ENCODE measurements around the gene VAV1. TPM values are rescaled to one million over a fixed set of nuclear protein-coding genes. Genes with fewer than 3 reads are reported as not detected.
A peak's percentile ranks its signal among the peaks of the same experiment; 100 is the strongest.

VAV1 gene
- total and polyA plus RNA-seq, 10 of the 15 experiments (the other 5 are each of a cell fraction or from before 2014, with no cell fraction given): 1.6 to 76.8 (median 40.7) TPM

- ATAC-seq: peak; percentile 78
- CTCF ChIA-PET: interaction anchor here (1.0 to 2.9 kb wide), 5 partner anchors 9 to 210 kb away, joined by 3 to 14 read pairs (median 4); partner anchors contain the start of gene GPR108
- Histone ChIP-seq H3K9me3 (replicated peaks; ENCODE audit: control insufficient read depth, insufficient read depth, low read length) (no peaks in the 10 kb centered on the region), H4K20me1 (ENCODE audit: control insufficient read depth, insufficient read depth) (no peaks in the 10 kb centered on the region), H3K36me3 (ENCODE audit: control insufficient read depth in 2 of 2, insufficient read depth in 2 of 2, low read length in 1 of 2) (no peaks in the 10 kb centered on the region; a peak in 2 of 4 replicates), H3K4me2 (ENCODE audit: control insufficient read depth, insufficient read depth) (peak overlapping the region; percentile 80), H3K27ac (ENCODE audit: control insufficient read depth, insufficient read depth) (peak overlapping the region; percentile 63), H3K4me1 (ENCODE audit: control insufficient read depth, insufficient read depth, low read length) (peaks cover 17% of the 10 kb centered on the region), H3K9ac (ENCODE audit: control insufficient read depth, insufficient read depth, low read length) (0 out of 2 replicates have a peak overlapping the region, but pooled peaks have one; percentile 25), H2AFZ (ENCODE audit: control insufficient read depth, low read depth, low read length) (peak overlapping the region; percentile 59), H3K27me3 (replicated peaks in 1 of 2; ENCODE audit: control insufficient read depth in 2 of 2, insufficient read depth in 2 of 2, low read length in 1 of 2) (no peaks in the 10 kb centered on the region), H3K79me2 (ENCODE audit: control insufficient read depth, insufficient read depth, low read length) (no peaks in the 10 kb centered on the region), H3K4me3 (peak overlapping the region; percentile 18; the same call in 1 of the 2 replicates)
- POLR2A ChIA-PET: interaction anchor here (0.5 to 2.2 kb wide), 11 partner anchors 9 to 670 kb away, joined by 3 to 11 read pairs (median 4); partner anchors contain the start of genes GPR108 and VAV1
- in situ Hi-C loops (cut with MboI): no loop called here
- SMC1A ChIA-PET (ENCODE audit: uncharacterized antibody, unreplicated experiment): interaction anchor here (0.6 to 2.0 kb wide), 14 partner anchors 9 to 176 kb away, joined by 3 to 9 read pairs (median 4); partner anchors contain the start of gene GPR108
- no peak for DNase-seq (ENCODE audit: low read depth, low spot score)
- FAIRE-seq: peak; percentile 98
- WGBS (ENCODE audit: insufficient coverage, insufficient replicate concordance, low lambda C conversion rate, missing lambda C conversion rate): 3% methylated on average over 8 of the region's 8 CpGs
- BruUV-seq (replicated peaks): no TSS peak
- RAD21 ChIA-PET (ENCODE audit: unreplicated experiment): interaction anchor here (0.6 to 1.8 kb wide), 8 partner anchors 9 to 371 kb away, joined by 3 to 6 read pairs (median 4); partner anchors contain the start of gene GPR108
- intact Hi-C loops (cut with micrococcal nuclease; ENCODE audit: unreplicated experiment): no loop called here
- TF ChIP-seq NBN (IDR thresholded peaks at IDR 0.05) (no peak; the same call in 1 of the 2 replicates), YY1 (IDR thresholded peaks at IDR 0.05; ENCODE audit: low read depth, low read length) (no peak), PRDM15 (CRISPR knock-in tag; IDR thresholded peaks at IDR 0.05) (no peak), POLR2AphosphoS2 (IDR thresholded peaks at IDR 0.05; ENCODE audit: low read depth, low read length) (no peak), ZNF274 (IDR thresholded peaks at IDR 0.05; ENCODE audit: insufficient read depth, insufficient read length) (no peak), BCL11A (IDR thresholded peaks at IDR 0.05; ENCODE audit: low read depth, low read length) (no peak), POLR2A (IDR thresholded peaks at IDR 0.05; ENCODE audit: low read depth, low read length) (peak; percentile 38; the same call in 1 of the 2 replicates), LARP7 (IDR thresholded peaks at IDR 0.05) (no peak), FOXK2 (IDR thresholded peaks at IDR 0.05) (no peak), GATAD2B (conservative IDR thresholded peaks at IDR 0.05; ENCODE audit: low read depth) (no peak), SMAD1 (IDR thresholded peaks at IDR 0.05; ENCODE audit: low read depth, partially characterized antibody) (no peak), KLF5 (IDR thresholded peaks at IDR 0.05; ENCODE audit: partially characterized antibody) (no peak), ZNF217 (IDR thresholded peaks at IDR 0.05) (no peak), POLR2AphosphoS5 (IDR thresholded peaks at IDR 0.05; ENCODE audit: low read length) (no peak), BCL3 (IDR thresholded peaks at IDR 0.05; ENCODE audit: borderline replicate concordance, insufficient read depth, low read depth, low read length, poor library complexity, severe bottlenecking) (no peak), SREBF1 (IDR thresholded peaks at IDR 0.05; ENCODE audit: low read length) (no peak), BACH1 (IDR thresholded peaks at IDR 0.05; ENCODE audit: borderline replicate concordance) (no peak), DPF2 (IDR thresholded peaks at IDR 0.05) (peak; percentile 52; the same call in 1 of the 2 replicates), RELB (IDR thresholded peaks at IDR 0.05; ENCODE audit: low read depth) (0 out of 2 replicates have a peak, but pooled peaks have one; percentile 40)
Observed at GRCh38 chr19:6728346-6728745, 44.2 kb upstream of the VAV1 start.

All from GM12878 (cell line).